ENCODE data around the gene MED28. TPM values are rescaled to one million over a fixed set of nuclear protein-coding genes. Genes with fewer than 3 reads are reported as not detected.
"Not testable (repeated sequence)": the region's sequence is repeated elsewhere in the genome, so short reads cannot be mapped to it uniquely, and the experiment has no call there.

MED28 gene
- polyA plus RNA-seq, 1 of the 3 experiments (the other 2 are of a cell fraction): 7.5 TPM

GRCh38 chr4:17657090-17657489 is 42.6 kb downstream of the MED28 start:
- no peak overlapping the region for H2AFZ ChIP-seq (ENCODE audit: low read depth)
- H3K9ac ChIP-seq: no peak overlapping the region
- TF ChIP-seq TAF1 (IDR thresholded peaks at IDR 0.05; ENCODE audit: borderline replicate concordance, low read depth, low read length): no peak
- no peak for TF ChIP-seq MEF2A (IDR thresholded peaks at IDR 0.05; ENCODE audit: borderline replicate concordance, low read depth)
- no peak for TF ChIP-seq FOXJ3 (CRISPR knock-in tag; IDR thresholded peaks at IDR 0.05)
- TF ChIP-seq NFIC (IDR thresholded peaks at IDR 0.05; ENCODE audit: borderline replicate concordance): no peak
- TF ChIP-seq, protein P1, sequence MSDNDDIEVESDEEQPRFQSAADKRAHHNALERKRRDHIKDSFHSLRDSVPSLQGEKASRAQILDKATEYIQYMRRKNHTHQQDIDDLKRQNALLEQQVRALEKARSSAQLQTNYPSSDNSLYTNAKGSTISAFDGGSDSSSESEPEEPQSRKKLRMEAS (IDR thresholded peaks at IDR 0.05; ENCODE audit: low read depth): no peak
- H3K9me3 ChIP-seq: no peaks in the 10 kb centered on the region
- ChIA-PET POLR2A (no interaction called here), CTCF (interaction anchor here (0.8 kb wide), 1 partner anchor 151 kb away, joined by 3 read pairs; no protein-coding TSS in a partner anchor)
- H3K4me2 ChIP-seq: no peak overlapping the region
- no peak for DNase-seq
- H3F3A ChIP-seq (replicated peaks; ENCODE audit: insufficient read depth): no peaks in the 10 kb centered on the region
- H3K27me3 ChIP-seq (ENCODE audit: insufficient read depth): no peaks in the 10 kb centered on the region
- H3K79me2 ChIP-seq (ENCODE audit: insufficient read depth): no peaks in the 10 kb centered on the region
- 39% methylated on average over 1 of the region's 1 CpG for WGBS (ENCODE audit: low lambda C conversion rate)
- no peaks in the 10 kb centered on the region for H4K20me1 ChIP-seq (ENCODE audit: insufficient read depth)
- H3K27ac ChIP-seq (ENCODE audit: low read depth in 2 of 2, low read length in 1 of 2): no peak overlapping the region
- no peaks in the 10 kb centered on the region for H3K4me1 ChIP-seq (ENCODE audit: control insufficient read depth in 1 of 2, insufficient read depth in 2 of 2, low read depth in 1 of 2, low read length in 1 of 2)
- H3K4me3 ChIP-seq (ENCODE audit: low read depth in 2 of 2, low read length in 1 of 2): no peak overlapping the region
- no peaks in the 10 kb centered on the region for H3K9me2 ChIP-seq
- H3K36me3 ChIP-seq (replicated peaks in 1 of 2; ENCODE audit: control insufficient read depth in 1 of 2, insufficient read depth in 2 of 2, low read length in 1 of 2): no peaks in the 10 kb centered on the region

GRCh38 chr4:17657849-17658248 is 43.4 kb downstream of the MED28 start:
- TF ChIP-seq NRF1 (IDR thresholded peaks at IDR 0.05; ENCODE audit: low read depth, low read length): no peak
- TF ChIP-seq EP300 (IDR thresholded peaks at IDR 0.05; ENCODE audit: borderline replicate concordance in 1 of 2, low read depth in 1 of 2, low read length in 1 of 2): no peak
- TF ChIP-seq, protein P1 (IDR thresholded peaks at IDR 0.05; ENCODE audit: low read depth): no peak
- no peak for TF ChIP-seq RFX5 (IDR thresholded peaks at IDR 0.05; ENCODE audit: low read length)
- no peak for TF ChIP-seq NFIC (IDR thresholded peaks at IDR 0.05; ENCODE audit: borderline replicate concordance)
- no peak for TF ChIP-seq JUND (IDR thresholded peaks at IDR 0.05)
- TF ChIP-seq RXRA (IDR thresholded peaks at IDR 0.05; ENCODE audit: borderline replicate concordance, low read depth): no peak
- TF ChIP-seq TEAD4 (IDR thresholded peaks at IDR 0.05; ENCODE audit: borderline replicate concordance, insufficient read depth): no peak
- TF ChIP-seq ZBTB33 (IDR thresholded peaks at IDR 0.05; ENCODE audit: borderline replicate concordance, low read depth): no peak
- no peak for TF ChIP-seq ELF1 (IDR thresholded peaks at IDR 0.05)
- TF ChIP-seq CHD2 (IDR thresholded peaks at IDR 0.05; ENCODE audit: low read length, partially characterized antibody): no peak
- TF ChIP-seq USF1 (IDR thresholded peaks at IDR 0.05; ENCODE audit: borderline replicate concordance, low read depth): no peak
- TF ChIP-seq FOSL2 (IDR thresholded peaks at IDR 0.05; ENCODE audit: borderline replicate concordance, low read depth): no peak
- no peak for TF ChIP-seq RAD21 (IDR thresholded peaks at IDR 0.05; ENCODE audit: low read length)
- TF ChIP-seq POLR2AphosphoS5 (IDR thresholded peaks at IDR 0.05; ENCODE audit: low read depth, low read length): no peak

GRCh38 chr4:17659196-17659595 is 44.8 kb downstream of the MED28 start:
- H3K4me1 ChIP-seq (ENCODE audit: control insufficient read depth in 1 of 2, insufficient read depth in 2 of 2, low read depth in 1 of 2, low read length in 1 of 2); H3K4me3 ChIP-seq (ENCODE audit: low read depth in 2 of 2, low read length in 1 of 2); H3K9ac ChIP-seq; H3K9me2 ChIP-seq; H3K9me3 ChIP-seq; H3K79me2 ChIP-seq (ENCODE audit: insufficient read depth); H3K27ac ChIP-seq (ENCODE audit: low read depth in 2 of 2, low read length in 1 of 2); H2AFZ ChIP-seq (ENCODE audit: low read depth); DNase-seq; H3K4me2 ChIP-seq; H3F3A ChIP-seq (replicated peaks; ENCODE audit: insufficient read depth); H3K36me3 ChIP-seq (replicated peaks in 1 of 2; ENCODE audit: control insufficient read depth in 1 of 2, insufficient read depth in 2 of 2, low read length in 1 of 2); H4K20me1 ChIP-seq (ENCODE audit: insufficient read depth); H3K27me3 ChIP-seq (ENCODE audit: insufficient read depth): not testable (repeated sequence)
- POLR2A ChIA-PET: interaction anchor here (0.6 kb wide), 1 partner anchor 30 kb away, joined by 3 read pairs; no protein-coding TSS in a partner anchor
- 92% methylated on average over 8 of the region's 8 CpGs for WGBS (ENCODE audit: low lambda C conversion rate)
- CTCF ChIA-PET: interaction anchor here (2.2 kb wide), 1 partner anchor 22 kb away, joined by 7 read pairs; no protein-coding TSS in a partner anchor

More at GRCh38 chr4:17657849-17658248, 43.4 kb downstream of the MED28 start:
- Histone ChIP-seq H3K36me3 (replicated peaks in 1 of 2; ENCODE audit: control insufficient read depth in 1 of 2, insufficient read depth in 2 of 2, low read length in 1 of 2) (no peaks in the 10 kb centered on the region), H3K27me3 (ENCODE audit: insufficient read depth) (no peaks in the 10 kb centered on the region), H3K9me3 (no peaks in the 10 kb centered on the region), H4K20me1 (ENCODE audit: insufficient read depth) (no peaks in the 10 kb centered on the region), H3K4me3 (ENCODE audit: low read depth in 2 of 2, low read length in 1 of 2) (no peak overlapping the region), H3K4me1 (ENCODE audit: control insufficient read depth in 1 of 2, insufficient read depth in 2 of 2, low read depth in 1 of 2, low read length in 1 of 2) (no peaks in the 10 kb centered on the region), H3K9ac (no peak overlapping the region), H3K27ac (ENCODE audit: low read depth in 2 of 2, low read length in 1 of 2) (no peak overlapping the region), H3K79me2 (ENCODE audit: insufficient read depth) (no peaks in the 10 kb centered on the region), H3K4me2 (no peak overlapping the region), H3K9me2 (no peaks in the 10 kb centered on the region), H3F3A (replicated peaks; ENCODE audit: insufficient read depth) (no peaks in the 10 kb centered on the region), H2AFZ (ENCODE audit: low read depth) (no peak overlapping the region)
- ChIA-PET CTCF (interaction anchor here (2.2 kb wide), 1 partner anchor 21 kb away, joined by 7 read pairs; no protein-coding TSS in a partner anchor), POLR2A (no interaction called here)
- DNase-seq: no peak
- 65% methylated on average over 9 of the region's 9 CpGs for WGBS (ENCODE audit: low lambda C conversion rate)

Data from SK-N-SH (cell line).